Endothelial cell of umbilical vein (primary cell): ENCODE results near the gene NT5C3A.
"Not testable (repeated sequence)": the region's sequence is repeated elsewhere in the genome, so short reads cannot be mapped to it uniquely, and the experiment has no call there.

Source experiments
- FOS ChIP-seq: IDR thresholded peaks from 2 replicates; pipeline ENCODE4 v1.6.1; 2011; ENCODE audit warnings: mild to moderate bottlenecking, low read length, moderate library complexity, borderline replicate concordance; ENCODE audit not compliant: insufficient read depth
- GATA2 ChIP-seq: IDR thresholded peaks from 2 replicates; pipeline ENCODE4 v1.7.0; 2011; ENCODE audit warnings: low read depth, mild to moderate bottlenecking, moderate library complexity, mixed read lengths, low read length; ENCODE audit not compliant: insufficient read length, insufficient read depth
- JUN ChIP-seq: IDR thresholded peaks from 2 replicates; pipeline ENCODE4 v1.6.1; 2011; ENCODE audit warnings: borderline replicate concordance, low read depth; ENCODE audit not compliant: insufficient read length, insufficient read depth
- MYC ChIP-seq: IDR thresholded peaks from one replicate; pipeline ENCODE4 v1.6.1; 2011; ENCODE audit warnings: mild to moderate bottlenecking, low read depth, low read length
- POLR2A ChIP-seq: IDR thresholded peaks from 2 replicates; pipeline ENCODE4 v1.6.1; 2012; ENCODE audit warnings: low read depth, mild to moderate bottlenecking, control low read depth, low read length
- POLR2AphosphoS5 ChIP-seq: IDR thresholded peaks from 2 replicates; pipeline ENCODE4 v1.6.1; 2012; ENCODE audit warnings: low read depth, mild to moderate bottlenecking, control low read depth, low read length, moderate library complexity; ENCODE audit not compliant: insufficient read depth
- TF ChIP-seq, protein P1 (sequence below), 2 donors: IDR thresholded peaks; 1 replicate in 1 of 2; 2 replicates in 1 of 2; pipeline ENCODE4 v1.5.1; 2011; ENCODE audit warnings: low read length in 2 of 2, mild to moderate bottlenecking in 2 of 2, moderate library complexity in 2 of 2, control low read depth in 1 of 2, inconsistent platforms in 1 of 2, low read depth in 1 of 2; ENCODE audit not compliant: insufficient read depth in 1 of 2; ENCODE audit errors: extremely low read depth in 1 of 2
- TF ChIP-seq, protein P2 (sequence below): IDR thresholded peaks from 2 replicates; pipeline ENCODE4 v1.6.1; 2011; ENCODE audit not compliant: insufficient read depth, insufficient read length

DNA sequence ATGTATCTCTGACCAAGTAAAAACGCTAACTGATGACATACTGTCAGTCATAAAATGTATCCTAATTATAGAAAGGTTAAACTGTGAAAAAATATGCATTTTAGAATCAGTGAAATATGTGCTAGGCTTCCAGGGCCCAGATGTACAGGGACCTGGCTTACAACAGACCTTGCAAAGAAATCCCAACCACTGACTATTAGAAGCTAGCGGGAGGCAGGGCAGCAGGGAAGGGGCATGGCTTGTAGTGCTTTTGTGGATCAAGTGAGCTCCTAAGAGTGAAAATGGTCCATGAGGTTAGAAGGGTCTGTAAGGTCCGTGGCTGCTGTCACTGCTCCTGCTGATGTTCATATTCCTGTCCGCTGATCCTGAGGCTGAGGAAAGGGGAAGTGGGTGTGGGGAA is 64.6 kb downstream of the NT5C3A start:
- TF ChIP-seq, protein P1, sequence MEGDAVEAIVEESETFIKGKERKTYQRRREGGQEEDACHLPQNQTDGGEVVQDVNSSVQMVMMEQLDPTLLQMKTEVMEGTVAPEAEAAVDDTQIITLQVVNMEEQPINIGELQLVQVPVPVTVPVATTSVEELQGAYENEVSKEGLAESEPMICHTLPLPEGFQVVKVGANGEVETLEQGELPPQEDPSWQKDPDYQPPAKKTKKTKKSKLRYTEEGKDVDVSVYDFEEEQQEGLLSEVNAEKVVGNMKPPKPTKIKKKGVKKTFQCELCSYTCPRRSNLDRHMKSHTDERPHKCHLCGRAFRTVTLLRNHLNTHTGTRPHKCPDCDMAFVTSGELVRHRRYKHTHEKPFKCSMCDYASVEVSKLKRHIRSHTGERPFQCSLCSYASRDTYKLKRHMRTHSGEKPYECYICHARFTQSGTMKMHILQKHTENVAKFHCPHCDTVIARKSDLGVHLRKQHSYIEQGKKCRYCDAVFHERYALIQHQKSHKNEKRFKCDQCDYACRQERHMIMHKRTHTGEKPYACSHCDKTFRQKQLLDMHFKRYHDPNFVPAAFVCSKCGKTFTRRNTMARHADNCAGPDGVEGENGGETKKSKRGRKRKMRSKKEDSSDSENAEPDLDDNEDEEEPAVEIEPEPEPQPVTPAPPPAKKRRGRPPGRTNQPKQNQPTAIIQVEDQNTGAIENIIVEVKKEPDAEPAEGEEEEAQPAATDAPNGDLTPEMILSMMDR (IDR thresholded peaks at IDR 0.05; ENCODE audit: extremely low read depth in 1 of 2, insufficient read depth in 1 of 2, low read depth in 1 of 2, low read length in 2 of 2), result not testable (repeated sequence)
- not testable (repeated sequence) for TF ChIP-seq POLR2A, POLR2AphosphoS5, MYC, GATA2, FOS, JUN
- TF ChIP-seq, protein P2, sequence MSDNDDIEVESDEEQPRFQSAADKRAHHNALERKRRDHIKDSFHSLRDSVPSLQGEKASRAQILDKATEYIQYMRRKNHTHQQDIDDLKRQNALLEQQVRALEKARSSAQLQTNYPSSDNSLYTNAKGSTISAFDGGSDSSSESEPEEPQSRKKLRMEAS, result not testable (repeated sequence)
